HG02852 (cell line): ENCODE data around the gene KCNJ10.
"Not testable (repeated sequence)": the region's sequence is repeated elsewhere in the genome, so short reads cannot be mapped to it uniquely, and the experiment has no call there.

Experiments
- ATAC-seq: cut with Tn5 transposase; IDR thresholded peaks from one replicate; pipeline ENCODE4 v1.9.1; 2021; ENCODE audit warnings: mild to moderate bottlenecking, moderate library complexity; ENCODE audit not compliant: unreplicated experiment

The KCNJ10 gene

GRCh38 chr1:160062230-160062532, 7.8 kb downstream of the KCNJ10 start:
- no peak for ATAC-seq

GRCh38 chr1:160061369-160062229, 8.4 kb downstream of the KCNJ10 start:
- ATAC-seq = no peak

- ATAC-seq = no peak
Observed at GRCh38 chr1:160058087-160058486, 11.9 kb downstream of the KCNJ10 start.

GRCh38 chr1:160056648-160057169, 13.3 kb downstream of the KCNJ10 start:
- no peak for ATAC-seq

GRCh38 chr1:160053548-160054365, 16.2 kb downstream of the KCNJ10 start:
- no peak for ATAC-seq

GRCh38 chr1:160052936-160053335, 17.0 kb downstream of the KCNJ10 start:
- ATAC-seq = no peak

- ATAC-seq = no peak
Observed at GRCh38 chr1:160050619-160051018, 19.3 kb downstream of the KCNJ10 start.

- ATAC-seq = not testable (repeated sequence)
Observed at GRCh38 chr1:160050182-160050581, 19.8 kb downstream of the KCNJ10 start.

GRCh38 chr1:160049101-160049500, 20.9 kb downstream of the KCNJ10 start:
- no peak for ATAC-seq

GRCh38 chr1:160048335-160048734, 21.6 kb downstream of the KCNJ10 start:
- no peak for ATAC-seq

- ATAC-seq = peak; percentile 28
Observed at GRCh38 chr1:160047111-160047991, 22.6 kb downstream of the KCNJ10 start.

GRCh38 chr1:160046494-160047110, 23.4 kb downstream of the KCNJ10 start:
- ATAC-seq = peak; percentile 57

- ATAC-seq = no peak
Observed at GRCh38 chr1:160045653-160046052, 24.3 kb downstream of the KCNJ10 start.

GRCh38 chr1:160043543-160043942, 26.4 kb downstream of the KCNJ10 start:
- ATAC-seq = no peak

- ATAC-seq = no peak
Observed at GRCh38 chr1:160040476-160040875, 29.5 kb downstream of the KCNJ10 start.

- ATAC-seq = peak; percentile 34
Observed at GRCh38 chr1:160032165-160032820, 37.7 kb downstream of the KCNJ10 start.

- peak; percentile 96 for ATAC-seq
Observed at GRCh38 chr1:160031365-160032164, 38.4 kb downstream of the KCNJ10 start, which contains the start of gene PIGM. PIGM (minus strand) TSS chr1:160031990; CDS start chr1:160031739, 251 bp downstream.

GRCh38 chr1:160030657-160031364, 39.1 kb downstream of the KCNJ10 start:
- ATAC-seq = peak; percentile 12
